HepG2 (cell line): ENCODE results near the gene SNED1. TPM values are rescaled to one million over a fixed set of nuclear protein-coding genes. Genes with fewer than 3 reads are reported as not detected.

ENCODE experiments used
- ATAC-seq: fragments of 200-7000 bp; cut with Tn5 transposase; 3 replicates; pipeline ENCODE4 v1.9.1; 2020; ENCODE audit warnings: mild to moderate bottlenecking, moderate library complexity
- BruUV-seq: library from RNA; stranded (reverse); fragments of 400-500 nt; replicated peaks from 2 replicates; lab custom pipeline; 2021; lab: Mats Ljungman, UMichigan
- CTCF ChIA-PET: fragments of 300-600 bp; formaldehyde crosslinking; extraction: SDS; loops from one replicate; lab custom pipeline; 2021; ENCODE audit warnings: low total read pairs, inconsistent platforms, low intra/inter-chr PET ratio; lab: Yijun Ruan, JAX
- POLR2A ChIA-PET: fragments of 350-600 bp; sonication (Branson Sonifier 250); formaldehyde crosslinking; loops from one replicate; lab custom pipeline; 2020; ENCODE audit warnings: antibody characterized with exemption, inconsistent platforms; lab: Yijun Ruan, JAX
- DNase-seq: peaks from one replicate; pipeline ENCODE4 v3.0.0-alpha.2; 2015; ENCODE audit warnings: low spot score
- FAIRE-seq: peaks from 3 replicates; lab custom pipeline; 2011; peaks lifted over from hg19 to GRCh38; lab: Jason Lieb, UNC
- H2AFZ ChIP-seq: one replicate; pipeline ENCODE4 v1.6.1; 2011; ENCODE audit warnings: low read length, inconsistent platforms
- H3K27ac ChIP-seq: fragments of 300-600 bp; 3 replicates; pipeline ENCODE4 v1.8.0; 2011; ENCODE audit warnings: mixed run types, mild to moderate bottlenecking, mixed read lengths, low read length, inconsistent platforms; ENCODE audit not compliant: insufficient read depth; ENCODE audit errors: extremely low read length
- H3K27me3 ChIP-seq, 2 experiments: fragments of 200-600 bp in 1 of 2; 2 replicates in 1 of 2; 3 replicates in 1 of 2; pipeline versions ENCODE4 v1.6.0 to v1.8.0; 2011; ENCODE audit warnings: low read length in 2 of 2, mild to moderate bottlenecking in 2 of 2, moderate library complexity in 2 of 2, inconsistent platforms in 1 of 2; ENCODE audit not compliant: insufficient read depth in 2 of 2, control insufficient read depth in 1 of 2
- H3K36me3 ChIP-seq, 2 experiments: fragments of 200-600 bp in 1 of 2; replicated peaks in 1 of 2; 2 replicates in 1 of 2; 3 replicates in 1 of 2; pipeline versions ENCODE4 v1.5.1 to v1.8.0; 2011; ENCODE audit warnings: low read length in 2 of 2, inconsistent platforms in 1 of 2; ENCODE audit not compliant: insufficient read depth in 2 of 2, control insufficient read depth in 1 of 2
- H3K4me1 ChIP-seq: 2 replicates; pipeline ENCODE4 v1.5.1; 2012; ENCODE audit warnings: low read length, inconsistent platforms; ENCODE audit not compliant: insufficient read depth
- H3K4me2 ChIP-seq: 2 replicates; pipeline ENCODE4 v1.6.0; 2011; ENCODE audit warnings: low read depth, low read length, inconsistent platforms
- H3K4me3 ChIP-seq, 3 experiments: fragments of 200-600 bp in 1 of 3; sonication (generic), shearing (Covaris generic) in 1 of 3; replicated peaks in 1 of 3; 2 replicates each; pipeline ENCODE4 v1.5.1; 2011 to 2016; ENCODE audit warnings: low read length in 3 of 3, inconsistent platforms in 2 of 3, low read depth in 2 of 3, mild to moderate bottlenecking in 2 of 3, control low read depth in 1 of 3, mixed read lengths in 1 of 3; ENCODE audit not compliant: insufficient read depth in 1 of 3
- H3K79me2 ChIP-seq: one replicate; pipeline ENCODE4 v1.6.1; 2011; ENCODE audit warnings: low read length, inconsistent platforms; ENCODE audit not compliant: insufficient read depth
- H3K9ac ChIP-seq: 2 replicates; pipeline ENCODE4 v1.6.0; 2011; ENCODE audit warnings: mild to moderate bottlenecking, low read depth, low read length, inconsistent platforms; ENCODE audit not compliant: insufficient read depth
- H3K9me3 ChIP-seq: 2 replicates; pipeline ENCODE4 v1.5.1; 2012; ENCODE audit warnings: mild to moderate bottlenecking, low read length
- H4K20me1 ChIP-seq: 2 replicates; pipeline ENCODE4 v1.6.0; 2011; ENCODE audit warnings: inconsistent platforms, mild to moderate bottlenecking, low read length, moderate library complexity; ENCODE audit not compliant: insufficient read depth
- DNMT3B ChIP-seq: conservative IDR thresholded peaks from 2 replicates; pipeline ENCODE4 v1.6.1; 2016; ENCODE audit warnings: missing biosample characterization, control low read depth
- GABPB1 ChIP-seq: IDR thresholded peaks from 2 replicates; pipeline ENCODE4 v1.6.1; 2016; ENCODE audit warnings: mild to moderate bottlenecking, missing genetic modification reagents, moderate library complexity, missing compliant biosample characterization
- HDAC2 ChIP-seq: sonication (generic); formaldehyde crosslinking; IDR thresholded peaks from 2 replicates; pipeline ENCODE4 v1.4.0; 2020; ENCODE audit warnings: missing genetic modification reagents
- KDM2A ChIP-seq: sonication (generic); formaldehyde crosslinking; IDR thresholded peaks from 2 replicates; pipeline ENCODE4 v1.4.0; 2020; ENCODE audit warnings: low read depth, missing genetic modification reagents, borderline replicate concordance
- MEIS2 ChIP-seq: sonication (generic); formaldehyde crosslinking; IDR thresholded peaks from 2 replicates; pipeline ENCODE4 v1.9.0; 2021; ENCODE audit warnings: mild to moderate bottlenecking, missing genetic modification reagents
- RFX1 ChIP-seq: fragments of 450-650 bp; IDR thresholded peaks from 2 replicates; pipeline ENCODE4 v1.6.1; 2017
- SUZ12 ChIP-seq: fragments of 150-350 bp; IDR thresholded peaks from 2 replicates; pipeline ENCODE4 v1.6.1; 2014; ENCODE audit warnings: low read depth, low read length
- ZSCAN12 ChIP-seq: sonication (generic); formaldehyde crosslinking; IDR thresholded peaks from 2 replicates; pipeline ENCODE4 v1.9.0; 2021; ENCODE audit warnings: mild to moderate bottlenecking, missing genetic modification reagents
- WGBS: methylation state at CpG from one replicate; pipeline ENCODE4 v1.1.6; 2017; ENCODE audit warnings: low lambda C conversion rate; 5-methylcytosine and 5-hydroxymethylcytosine counted together
- in situ Hi-C: cut with HindIII; loops from 2 replicates; pipeline ENCODE4 v1.10.0; 2017; ENCODE audit warnings: low pct_unique_long_range_greater_than_20kb; ENCODE audit not compliant: extremely low pct_ligation_motif_present
- intact Hi-C: fragments of 100-400 bp; cut with micrococcal nuclease; formaldehyde crosslinking; loops from one replicate; pipeline ENCODE4 v1.10.0; 2022; ENCODE audit not compliant: unreplicated experiment
- polyA plus RNA-seq, 8 experiments: library from polyadenylated mRNA; depleted of rRNA in 3 of 8; stranded (reverse) in 7 of 8; unstranded in 1 of 8; fragments of >200 nt; fragmentation: Illumina TruSeq in 4 of 8; extraction: Trizol in 4 of 8; gene quantifications; 2 replicates each; pipeline versions ENCODE4 v1.2.1 to v1.2.3, GENCODE V29; 2011 to 2016; ENCODE audit warnings: low read depth in 4 of 8, missing spikeins in 1 of 8, mixed read lengths in 1 of 8; ENCODE audit not compliant: insufficient read depth in 1 of 8
- total RNA-seq, 5 experiments: library from RNA; depleted of rRNA; stranded (reverse); fragments of >200 nt; fragmentation: Illumina TruSeq; extraction: Trizol; gene quantifications; 2 replicates each; pipeline ENCODE4 v1.2.3, GENCODE V29; 2016; ENCODE audit warnings: low read depth in 1 of 5
- TF ChIP-seq, protein P1 (sequence below): IDR thresholded peaks from 2 replicates; pipeline ENCODE4 v1.6.1; 2012; ENCODE audit warnings: low read length, improper control_type of control experiment

SNED1 gene
- total and polyA plus RNA-seq, 2 of the 13 experiments (the other 11 are each of a cell fraction or from before 2014, with no cell fraction given) = 0.15 to 0.65 TPM

- Histone ChIP-seq H3K79me2 (no peaks in the 10 kb centered on the region), H3K27ac (no peak overlapping the region), H3K4me3 (no peak overlapping the region)
- 92% methylated on average over 22 of the region's 22 CpGs for WGBS
- TF ChIP-seq RFX1 = no peak
- TF ChIP-seq, protein P1, sequence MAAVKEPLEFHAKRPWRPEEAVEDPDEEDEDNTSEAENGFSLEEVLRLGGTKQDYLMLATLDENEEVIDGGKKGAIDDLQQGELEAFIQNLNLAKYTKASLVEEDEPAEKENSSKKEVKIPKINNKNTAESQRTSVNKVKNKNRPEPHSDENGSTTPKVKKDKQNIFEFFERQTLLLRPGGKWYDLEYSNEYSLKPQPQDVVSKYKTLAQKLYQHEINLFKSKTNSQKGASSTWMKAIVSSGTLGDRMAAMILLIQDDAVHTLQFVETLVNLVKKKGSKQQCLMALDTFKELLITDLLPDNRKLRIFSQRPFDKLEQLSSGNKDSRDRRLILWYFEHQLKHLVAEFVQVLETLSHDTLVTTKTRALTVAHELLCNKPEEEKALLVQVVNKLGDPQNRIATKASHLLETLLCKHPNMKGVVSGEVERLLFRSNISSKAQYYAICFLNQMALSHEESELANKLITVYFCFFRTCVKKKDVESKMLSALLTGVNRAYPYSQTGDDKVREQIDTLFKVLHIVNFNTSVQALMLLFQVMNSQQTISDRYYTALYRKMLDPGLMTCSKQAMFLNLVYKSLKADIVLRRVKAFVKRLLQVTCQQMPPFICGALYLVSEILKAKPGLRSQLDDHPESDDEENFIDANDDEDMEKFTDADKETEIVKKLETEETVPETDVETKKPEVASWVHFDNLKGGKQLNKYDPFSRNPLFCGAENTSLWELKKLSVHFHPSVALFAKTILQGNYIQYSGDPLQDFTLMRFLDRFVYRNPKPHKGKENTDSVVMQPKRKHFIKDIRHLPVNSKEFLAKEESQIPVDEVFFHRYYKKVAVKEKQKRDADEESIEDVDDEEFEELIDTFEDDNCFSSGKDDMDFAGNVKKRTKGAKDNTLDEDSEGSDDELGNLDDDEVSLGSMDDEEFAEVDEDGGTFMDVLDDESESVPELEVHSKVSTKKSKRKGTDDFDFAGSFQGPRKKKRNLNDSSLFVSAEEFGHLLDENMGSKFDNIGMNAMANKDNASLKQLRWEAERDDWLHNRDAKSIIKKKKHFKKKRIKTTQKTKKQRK = no peak
- TF ChIP-seq KDM2A = no peak
- no peak for TF ChIP-seq GABPB1
- TF ChIP-seq HDAC2 (CRISPR knock-in tag) = no peak
- no peak for TF ChIP-seq SUZ12
- TF ChIP-seq ZSCAN12 (CRISPR knock-in tag) = no peak
- no peak for TF ChIP-seq MEIS2
- TF ChIP-seq DNMT3B = no peak
- TF ChIP-seq, all 625 proteins: peak for 0
- in situ Hi-C loops (no loop called here), intact Hi-C loops (no loop called here)
- Histone ChIP-seq H3K27me3 (peaks cover 2 to 23% of the 10 kb centered on the region in 2 experiments; a peak in 3 of 5 replicates), H3K9ac (no peak overlapping the region), H3K9me3 (no peaks in the 10 kb centered on the region), H3K4me1 (peaks cover 28% of the 10 kb centered on the region), H4K20me1 (no peaks in the 10 kb centered on the region; the same call in 1 of the 2 replicates), H3K36me3 (no peaks in the 10 kb centered on the region), H3K4me2 (no peak overlapping the region), H2AFZ (no peak overlapping the region)
- FAIRE-seq (no peak), DNase-seq (no peak), ATAC-seq (no peak)
- BruUV-seq = no TSS peak
- POLR2A ChIA-PET = no interaction called here
- CTCF ChIA-PET = no interaction called here
Observed at GRCh38 chr2:241034490-241035141, 36.2 kb downstream of the SNED1 start.
